Esophagus muscularis mucosa (tissue), 4 donors: ENCODE measurements around the gene ANKRD18A.
"Not testable (repeated sequence)": the region's sequence is repeated elsewhere in the genome, so short reads cannot be mapped to it uniquely, and the experiment has no call there.

Experiments used
- CTCF ChIP-seq, 3 experiments: fragments of 200-600 bp in 2 of 3; fragments of 450-650 bp in 1 of 3; sonication (generic) in 2 of 3; IDR thresholded peaks; one replicate each; pipeline ENCODE4 v1.5.1; 2017 to 2019; ENCODE audit warnings: antibody characterized with exemption in 3 of 3, mild to moderate bottlenecking in 2 of 3, moderate library complexity in 1 of 3
- EP300 ChIP-seq: sonication (generic); formaldehyde crosslinking; IDR thresholded peaks from one replicate; pipeline ENCODE4 v1.6.1; 2017; ENCODE audit warnings: antibody characterized with exemption
- POLR2A ChIP-seq: fragments of 450-650 bp; IDR thresholded peaks from one replicate; pipeline ENCODE4 v1.6.1; 2017; ENCODE audit warnings: antibody characterized with exemption, moderate library complexity, mild to moderate bottlenecking, low read depth

- TF ChIP-seq CTCF (IDR thresholded peaks at IDR 0.05); POLR2A; EP300: not testable (repeated sequence)
Observed at GRCh38 chr9:38580112-38580511, 40.3 kb downstream of the ANKRD18A start.
